CD14-positive monocyte (primary cell): ENCODE results near the gene PRRT4. TPM values are rescaled to one million over a fixed set of nuclear protein-coding genes. Genes with fewer than 3 reads are reported as not detected.
A peak's percentile ranks its signal among the peaks of the same experiment; 100 is the strongest.

Source experiments
- DNase-seq, 3 donors: peaks; one replicate each; pipeline ENCODE4 v3.0.0-alpha.2; 2011 to 2022
- H2AFZ ChIP-seq: 2 replicates; pipeline ENCODE4 v1.6.0; 2012; ENCODE audit warnings: mild to moderate bottlenecking, low read depth, low read length, inconsistent platforms; ENCODE audit not compliant: insufficient read depth, poor library complexity, severe bottlenecking
- H3K27ac ChIP-seq, 2 donors: 1 replicate in 1 of 2; 2 replicates in 1 of 2; pipeline ENCODE4 v1.5.1; 2012 to 2013; ENCODE audit warnings: low read length in 2 of 2, control low read depth in 1 of 2, inconsistent platforms in 1 of 2, low read depth in 1 of 2, mild to moderate bottlenecking in 1 of 2
- H3K27me3 ChIP-seq, 2 donors: one replicate each; pipeline versions ENCODE4 v1.6.0 to v1.6.1; 2011 to 2013; ENCODE audit warnings: low read length in 2 of 2; ENCODE audit not compliant: control insufficient read depth in 2 of 2, insufficient read depth in 2 of 2
- H3K36me3 ChIP-seq, 2 donors: replicated peaks in 1 of 2; 1 replicate in 1 of 2; 2 replicates in 1 of 2; pipeline versions ENCODE4 v1.5.1 to v1.6.1; 2012 to 2013; ENCODE audit warnings: low read length in 2 of 2, control low read depth in 1 of 2, inconsistent platforms in 1 of 2, mild to moderate bottlenecking in 1 of 2; ENCODE audit not compliant: insufficient read depth in 2 of 2, control insufficient read depth in 1 of 2
- H3K4me1 ChIP-seq, 2 donors: 1 replicate in 1 of 2; 2 replicates in 1 of 2; pipeline versions ENCODE4 v1.5.1 to v1.6.1; 2012 to 2013; ENCODE audit warnings: low read length in 2 of 2, control low read depth in 1 of 2, inconsistent platforms in 1 of 2, mild to moderate bottlenecking in 1 of 2, moderate library complexity in 1 of 2; ENCODE audit not compliant: insufficient read depth in 2 of 2, control insufficient read depth in 1 of 2
- H3K4me2 ChIP-seq: replicated peaks from 2 replicates; pipeline ENCODE3; 2012; ENCODE audit warnings: low read length, moderate library complexity, mild to moderate bottlenecking; ENCODE audit not compliant: poor library complexity, severe bottlenecking; ENCODE audit errors: extremely low read depth
- H3K4me3 ChIP-seq, 3 experiments: fragments of 200-600 bp in 1 of 3; sonication (generic) in 1 of 3; replicated peaks in 1 of 3; 1 replicate in 2 of 3; 2 replicates in 1 of 3; pipeline ENCODE4 v1.5.1; 2011 to 2013; ENCODE audit warnings: low read length in 3 of 3, mild to moderate bottlenecking in 3 of 3, control low read depth in 2 of 3, low read depth in 2 of 3, inconsistent platforms in 1 of 3, moderate library complexity in 1 of 3
- H3K79me2 ChIP-seq: 2 replicates; pipeline ENCODE4 v1.6.0; 2012; ENCODE audit warnings: mild to moderate bottlenecking, control low read depth, inconsistent platforms, low read length, moderate library complexity; ENCODE audit not compliant: insufficient read depth
- H3K9ac ChIP-seq: 2 replicates; pipeline ENCODE4 v1.6.0; 2017; ENCODE audit warnings: low read length, mild to moderate bottlenecking; ENCODE audit not compliant: insufficient read depth, poor library complexity, severe bottlenecking
- H3K9me3 ChIP-seq, 2 donors: replicated peaks in 1 of 2; 1 replicate in 1 of 2; 2 replicates in 1 of 2; pipeline versions ENCODE4 v1.5.1 to v1.6.1; 2012 to 2013; ENCODE audit warnings: low read length in 2 of 2, control low read depth in 1 of 2; ENCODE audit not compliant: control insufficient read depth in 1 of 2, insufficient read depth in 1 of 2
- H4K20me1 ChIP-seq: 2 replicates; pipeline ENCODE4 v1.6.0; 2012; ENCODE audit warnings: mild to moderate bottlenecking, low read length, control low read depth, moderate library complexity; ENCODE audit not compliant: insufficient read depth
- H3K27ac Mint-ChIP-seq, 7 donors: one replicate each; pipeline ENCODE4 v1.8.0; 2020; ENCODE audit warnings: mild to moderate bottlenecking in 7 of 7, mixed read lengths in 7 of 7, moderate library complexity in 6 of 7, inconsistent platforms in 2 of 7
- H3K27me3 Mint-ChIP-seq, 3 donors: one replicate each; pipeline ENCODE4 v1.8.0; 2021 to 2022; ENCODE audit warnings: low read depth in 3 of 3, mild to moderate bottlenecking in 3 of 3, mixed read lengths in 3 of 3, moderate library complexity in 3 of 3, inconsistent platforms in 1 of 3
- H3K36me3 Mint-ChIP-seq, 2 donors: one replicate each; pipeline ENCODE4 v1.8.0; 2020; ENCODE audit warnings: mixed read lengths in 2 of 2, inconsistent platforms in 1 of 2, mild to moderate bottlenecking in 1 of 2
- H3K4me1 Mint-ChIP-seq: one replicate; pipeline ENCODE4 v1.8.0; 2020; ENCODE audit warnings: mild to moderate bottlenecking, mixed read lengths
- H3K4me3 Mint-ChIP-seq, 2 donors: one replicate each; pipeline ENCODE4 v1.8.0; 2020; ENCODE audit warnings: mild to moderate bottlenecking in 2 of 2, mixed read lengths in 2 of 2, moderate library complexity in 1 of 2
- H3K9me3 Mint-ChIP-seq, 7 donors: one replicate each; pipeline ENCODE4 v1.8.0; 2020 to 2022; ENCODE audit warnings: mixed read lengths in 7 of 7, mild to moderate bottlenecking in 6 of 7, moderate library complexity in 6 of 7, inconsistent platforms in 2 of 7
- CTCF ChIP-seq: fragments of 200-600 bp; IDR thresholded peaks from one replicate; pipeline ENCODE4 v1.8.0; 2022; ENCODE audit warnings: antibody characterized with exemption, mild to moderate bottlenecking
- WGBS: methylation state at CpG from one replicate; pipeline ENCODE4 v1.1.5; 2013; ENCODE audit warnings: missing lambda C conversion rate; ENCODE audit not compliant: insufficient coverage; 5-methylcytosine and 5-hydroxymethylcytosine counted together
- intact Hi-C, 2 donors: fragments of 100-400 bp; cut with micrococcal nuclease; formaldehyde crosslinking; loops; one replicate each; pipeline versions ENCODE4 v1.15.0 to v1.15.1; 2023
- polyA plus RNA-seq, 3 donors: library from polyadenylated mRNA; depleted of rRNA in 1 of 3; unstranded in 2 of 3; stranded (reverse) in 1 of 3; fragments of 300-500 nt in 2 of 3; fragments of >200 nt in 1 of 3; fragmentation: Illumina TruSeq in 2 of 3; gene quantifications; 1 replicate in 2 of 3; 2 replicates in 1 of 3; pipeline ENCODE4 v1.2.3, GENCODE V29; 2012 to 2021

Gene PRRT4
- polyA plus RNA-seq, 3 donors = 1.1 TPM; not detected in 2

GRCh38 chr7:128403676-128404075 is 42.2 kb upstream of the PRRT4 start:
- H3K4me3 Mint-ChIP-seq = peak overlapping the region in 1 of 2 donors; percentile 61
- H3K4me1 Mint-ChIP-seq = peaks cover 44% of the 10 kb centered on the region
- 100% methylated on average over 2 of the region's 5 CpGs for WGBS
- peaks cover 44 to 56% of the 10 kb centered on the region in 2 donors for H3K36me3 Mint-ChIP-seq
- peaks cover 66% of the 10 kb centered on the region for H4K20me1 ChIP-seq
- H3K27me3 Mint-ChIP-seq = peaks cover 0 to 1% (median 0%) of the 10 kb centered on the region in 3 donors
- H3K9me3 ChIP-seq = no peaks in the 10 kb centered on the region
- H3K27me3 ChIP-seq = no peaks in the 10 kb centered on the region
- peak overlapping the region in 2 of 7 donors; percentile 59 to 72 for H3K27ac Mint-ChIP-seq
- peak overlapping the region in 1 of 3 experiments; percentile 93 for H3K4me3 ChIP-seq
- H3K36me3 ChIP-seq = peaks cover 45 to 61% of the 10 kb centered on the region in 2 donors
- H2AFZ ChIP-seq = no peak overlapping the region
- intact Hi-C loops = loop anchor here (10.0 kb wide), 1 partner anchor 51 kb away; the partner anchor contains the start of gene HILPDA (in 2 of the 2)
- no peak overlapping the region for H3K9ac ChIP-seq
- peaks cover 45 to 47% of the 10 kb centered on the region in 2 donors for H3K4me1 ChIP-seq
- peaks cover 62% of the 10 kb centered on the region for H3K79me2 ChIP-seq
- no peak for DNase-seq
- peak overlapping the region in 1 of 2 donors; percentile 13 for H3K27ac ChIP-seq
- H3K4me2 ChIP-seq = peak overlapping the region; percentile 95
- TF ChIP-seq CTCF = no peak
- H3K9me3 Mint-ChIP-seq = no peaks in the 10 kb centered on the region

- H3K4me3 Mint-ChIP-seq = no peak overlapping the region
- H3K36me3 Mint-ChIP-seq = peaks cover 55 to 69% of the 10 kb centered on the region in 2 donors
- 75% methylated on average over 2 of the region's 2 CpGs for WGBS
- Histone ChIP-seq H3K27ac (no peak overlapping the region), H3K27me3 (no peaks in the 10 kb centered on the region), H3K36me3 (peaks cover 58 to 74% of the 10 kb centered on the region in 2 donors), H3K9ac (no peak overlapping the region), H4K20me1 (peaks cover 79% of the 10 kb centered on the region), H3K4me1 (peaks cover 32 to 33% of the 10 kb centered on the region in 2 donors), H2AFZ (no peak overlapping the region), H3K79me2 (peaks cover 49% of the 10 kb centered on the region), H3K9me3 (no peaks in the 10 kb centered on the region), H3K4me3 (no peak overlapping the region), H3K4me2 (no peak overlapping the region)
- no peak for DNase-seq
- no peak for TF ChIP-seq CTCF
- peaks cover 0 to 1% (median 0%) of the 10 kb centered on the region in 3 donors for H3K27me3 Mint-ChIP-seq
- H3K9me3 Mint-ChIP-seq = no peaks in the 10 kb centered on the region
- intact Hi-C loops = loop anchor here (10.0 kb wide), 1 partner anchor 52 kb away; the partner anchor contains the start of gene HILPDA (in 2 of the 2)
- peak overlapping the region in 1 of 7 donors; percentile 10 for H3K27ac Mint-ChIP-seq
- H3K4me1 Mint-ChIP-seq = peaks cover 31% of the 10 kb centered on the region
Measured at GRCh38 chr7:128402356-128402755, 40.9 kb upstream of the PRRT4 start.
